Measurements from ENCODE around the gene HOXB7.

The HOXB7 gene

DNA sequence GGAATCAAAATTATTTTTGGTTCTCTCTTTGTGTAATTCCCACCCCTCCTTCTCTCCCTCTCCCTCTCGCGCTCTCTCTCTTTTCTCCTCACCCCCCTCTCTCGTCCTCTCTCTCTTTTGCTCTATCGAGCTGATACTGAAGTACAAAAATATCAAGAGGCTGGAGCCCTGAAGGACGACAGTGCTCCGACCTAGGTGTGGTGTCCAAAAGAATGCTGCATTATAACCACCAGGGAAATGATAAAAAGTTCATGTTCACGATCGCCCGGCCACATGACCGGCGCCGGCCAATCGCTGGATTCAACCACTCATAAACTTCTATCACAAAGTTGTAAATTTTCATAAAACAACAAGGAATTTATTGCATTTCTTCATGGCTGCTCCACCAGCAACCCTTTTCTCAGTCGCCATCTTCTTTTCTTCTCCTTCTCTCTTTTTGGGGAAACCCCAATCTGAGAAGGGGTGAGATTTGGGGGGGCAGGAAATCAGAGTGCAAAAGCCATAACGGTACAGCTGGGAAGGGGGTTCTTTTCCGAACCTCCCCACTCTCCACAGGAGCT is 6.0 kb downstream of the HOXB7 start, which contains the start of gene HOXB6:
HOXB6 (minus strand) TSS at position 217 of the 560 bp plus-strand sequence. CDS start 6,836 bp downstream, outside the sequence.
- no peak within 1 kb of the TSS for H3K4me3 ChIP-seq (ENCODE audit: low read length)
- TF ChIP-seq, protein P1, sequence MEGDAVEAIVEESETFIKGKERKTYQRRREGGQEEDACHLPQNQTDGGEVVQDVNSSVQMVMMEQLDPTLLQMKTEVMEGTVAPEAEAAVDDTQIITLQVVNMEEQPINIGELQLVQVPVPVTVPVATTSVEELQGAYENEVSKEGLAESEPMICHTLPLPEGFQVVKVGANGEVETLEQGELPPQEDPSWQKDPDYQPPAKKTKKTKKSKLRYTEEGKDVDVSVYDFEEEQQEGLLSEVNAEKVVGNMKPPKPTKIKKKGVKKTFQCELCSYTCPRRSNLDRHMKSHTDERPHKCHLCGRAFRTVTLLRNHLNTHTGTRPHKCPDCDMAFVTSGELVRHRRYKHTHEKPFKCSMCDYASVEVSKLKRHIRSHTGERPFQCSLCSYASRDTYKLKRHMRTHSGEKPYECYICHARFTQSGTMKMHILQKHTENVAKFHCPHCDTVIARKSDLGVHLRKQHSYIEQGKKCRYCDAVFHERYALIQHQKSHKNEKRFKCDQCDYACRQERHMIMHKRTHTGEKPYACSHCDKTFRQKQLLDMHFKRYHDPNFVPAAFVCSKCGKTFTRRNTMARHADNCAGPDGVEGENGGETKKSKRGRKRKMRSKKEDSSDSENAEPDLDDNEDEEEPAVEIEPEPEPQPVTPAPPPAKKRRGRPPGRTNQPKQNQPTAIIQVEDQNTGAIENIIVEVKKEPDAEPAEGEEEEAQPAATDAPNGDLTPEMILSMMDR (conservative IDR thresholded peaks at IDR 0.05; ENCODE audit: low read depth, low read length), result no peak
- no peak for DNase-seq (ENCODE audit: low read depth)

- H3K4me3 ChIP-seq (ENCODE audit: low read length), result no peak overlapping the region
- DNase-seq (ENCODE audit: low read depth), result no peak
- TF ChIP-seq, protein P1 (conservative IDR thresholded peaks at IDR 0.05; ENCODE audit: low read depth, low read length), result no peak
These were observed 6.7 kb downstream of the HOXB7 start for GRCh38 chr17:48603959-48604769.

- TF ChIP-seq, protein P1 (conservative IDR thresholded peaks at IDR 0.05; ENCODE audit: low read depth, low read length), result no peak
- no peak for DNase-seq (ENCODE audit: low read depth)
These were observed 9.0 kb downstream of the HOXB7 start for GRCh38 chr17:48601539-48602425.

DNA sequence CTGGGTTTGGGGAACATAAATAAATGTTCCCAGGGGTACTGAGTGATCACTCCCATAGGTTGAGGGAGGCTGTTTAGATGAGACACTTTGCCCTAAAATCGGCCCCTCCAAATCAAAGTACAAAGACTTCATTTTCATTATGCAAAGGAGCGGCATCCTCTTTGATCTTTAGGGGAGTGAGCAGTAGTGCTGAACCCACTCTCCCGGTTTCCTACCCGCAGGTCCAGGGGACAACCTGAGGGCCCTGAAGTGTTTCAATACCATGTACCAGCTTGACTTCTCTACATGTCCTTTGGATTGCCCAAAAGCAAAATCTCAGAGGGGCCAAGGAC is 9.6 kb downstream of the HOXB7 start:
- TF ChIP-seq, protein P1 (conservative IDR thresholded peaks at IDR 0.05; ENCODE audit: low read depth, low read length), result no peak
- no peak overlapping the region for H3K4me3 ChIP-seq (ENCODE audit: low read length)

More at GRCh38 chr17:48601539-48602425, 9.0 kb downstream of the HOXB7 start:
- H3K4me3 ChIP-seq (ENCODE audit: low read length), result no peak overlapping the region

DNA sequence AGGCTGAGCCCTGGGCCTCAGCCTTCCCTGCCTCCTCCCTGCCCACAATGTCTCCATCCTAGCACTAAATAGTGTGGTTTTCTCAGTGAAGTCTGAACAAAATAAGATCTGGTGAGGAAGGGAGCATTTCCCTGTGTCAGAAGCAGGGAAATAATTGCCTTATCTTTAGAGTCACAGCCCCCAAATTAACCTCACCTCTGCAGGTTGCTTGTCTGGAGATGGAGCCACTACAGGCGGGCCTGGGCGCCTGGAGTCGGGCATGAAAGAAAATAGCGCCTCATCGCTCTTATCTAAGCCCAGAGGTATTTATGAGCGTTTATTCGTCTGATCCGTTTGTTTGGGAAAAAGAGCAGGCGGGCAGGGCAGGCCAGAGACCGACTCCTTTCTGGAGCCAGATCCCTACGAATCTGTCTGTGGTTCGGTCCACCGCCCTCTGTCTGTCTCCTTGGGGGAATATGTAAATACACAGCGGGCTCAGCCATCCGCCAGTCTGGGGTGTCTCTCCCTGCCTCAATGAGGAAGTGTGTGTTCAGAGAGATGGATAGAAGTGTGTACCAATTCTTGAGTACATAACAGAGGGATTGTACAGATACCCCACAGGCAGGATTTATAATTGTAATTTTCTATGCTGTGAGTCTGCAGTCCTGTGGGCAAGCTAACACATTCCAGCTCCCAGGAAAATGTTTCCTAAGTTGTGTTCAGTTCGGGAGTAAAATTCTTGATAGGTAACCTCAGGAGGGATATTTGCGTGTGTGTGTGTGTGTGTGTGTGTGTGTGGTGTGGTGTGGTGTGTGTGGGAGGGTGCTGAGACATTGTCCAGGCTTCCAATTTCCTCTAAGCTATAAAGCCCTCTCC is 10.3 kb downstream of the HOXB7 start:
- H3K4me3 ChIP-seq (ENCODE audit: low read length), result no peak overlapping the region
- TF ChIP-seq, protein P1 (conservative IDR thresholded peaks at IDR 0.05; ENCODE audit: low read depth, low read length), result no peak
- DNase-seq (ENCODE audit: low read depth), result no peak

More for the DNA sequence above, 9.6 kb downstream of the HOXB7 start:
- DNase-seq (ENCODE audit: low read depth), result no peak

- H3K4me3 ChIP-seq (ENCODE audit: low read length), result no peak overlapping the region
- DNase-seq (ENCODE audit: low read depth), result no peak
- TF ChIP-seq, protein P1 (conservative IDR thresholded peaks at IDR 0.05; ENCODE audit: low read depth, low read length), result no peak
These were observed 11.5 kb downstream of the HOXB7 start for GRCh38 chr17:48599354-48599753.

All from retinal pigment epithelial cell (primary cell).